ENCODE results near the gene CYP2C18.
A peak's percentile ranks its signal among the peaks of the same experiment; 100 is the strongest.
"Not testable (repeated sequence)": the region's sequence is repeated elsewhere in the genome, so short reads cannot be mapped to it uniquely, and the experiment has no call there.

The CYP2C18 gene

DNA sequence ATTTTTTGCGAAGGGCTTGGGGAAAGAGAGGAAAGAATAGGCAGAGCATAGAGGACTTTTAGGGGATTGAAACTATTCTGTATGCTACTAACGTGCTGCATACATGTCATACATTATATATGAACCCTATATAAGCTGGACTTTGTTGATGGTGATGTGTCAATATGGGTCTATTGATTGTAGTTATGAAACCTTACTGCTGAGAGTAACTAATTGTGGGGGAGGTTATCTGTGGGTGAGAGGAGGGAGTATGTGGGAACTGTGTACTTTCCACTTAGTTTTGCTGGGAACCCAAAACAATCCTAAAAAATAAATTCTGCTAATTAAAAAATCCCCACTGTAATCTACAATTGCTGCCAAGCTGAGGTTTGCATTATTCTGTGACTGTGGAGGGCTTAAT, 63.6 kb downstream of the CYP2C18 start:
- DNase-seq (ENCODE audit: low read depth, low spot score), result no peak

DNA sequence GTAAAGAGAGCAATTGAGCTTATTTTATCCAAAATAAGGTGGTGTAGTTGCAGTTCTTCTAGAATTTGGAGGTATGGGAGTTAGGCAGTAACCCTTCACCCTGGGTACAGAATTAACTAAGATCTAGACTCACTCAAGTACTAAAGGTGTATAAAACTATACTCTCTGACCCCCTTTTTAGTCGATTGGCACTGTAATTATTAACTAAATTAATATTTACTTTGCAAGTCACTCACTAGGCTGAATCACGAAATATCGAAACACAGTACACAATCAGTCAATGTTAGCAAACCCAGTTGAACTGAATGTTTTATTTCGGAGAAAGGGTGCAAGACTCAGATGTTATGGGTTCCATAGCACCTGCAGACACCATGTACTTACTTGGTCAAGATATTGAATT, 64.3 kb downstream of the CYP2C18 start:
- DNase-seq (ENCODE audit: low read depth, low spot score), result no peak

DNA sequence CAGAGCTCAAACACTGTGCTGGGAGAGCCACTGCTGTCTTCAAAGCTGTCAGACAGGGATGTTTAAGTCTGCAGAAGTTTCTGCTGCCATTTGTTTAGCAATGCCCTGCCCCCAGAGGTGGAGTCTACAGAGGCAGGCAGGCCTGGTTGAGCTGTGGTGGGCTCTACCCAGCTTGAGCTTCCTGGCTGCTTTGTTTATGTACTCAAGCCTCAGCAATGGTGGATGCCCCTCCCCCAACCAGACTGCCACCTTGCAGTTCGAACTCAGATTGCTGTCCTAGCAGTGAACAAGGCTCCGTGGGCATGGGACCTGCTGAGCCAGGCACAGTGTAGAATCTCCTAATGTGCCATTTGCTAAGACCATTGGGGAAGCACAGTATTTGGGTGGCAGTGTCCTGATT, 74.4 kb downstream of the CYP2C18 start:
- peak; percentile 35 for DNase-seq (ENCODE audit: low read depth, low spot score)

DNA sequence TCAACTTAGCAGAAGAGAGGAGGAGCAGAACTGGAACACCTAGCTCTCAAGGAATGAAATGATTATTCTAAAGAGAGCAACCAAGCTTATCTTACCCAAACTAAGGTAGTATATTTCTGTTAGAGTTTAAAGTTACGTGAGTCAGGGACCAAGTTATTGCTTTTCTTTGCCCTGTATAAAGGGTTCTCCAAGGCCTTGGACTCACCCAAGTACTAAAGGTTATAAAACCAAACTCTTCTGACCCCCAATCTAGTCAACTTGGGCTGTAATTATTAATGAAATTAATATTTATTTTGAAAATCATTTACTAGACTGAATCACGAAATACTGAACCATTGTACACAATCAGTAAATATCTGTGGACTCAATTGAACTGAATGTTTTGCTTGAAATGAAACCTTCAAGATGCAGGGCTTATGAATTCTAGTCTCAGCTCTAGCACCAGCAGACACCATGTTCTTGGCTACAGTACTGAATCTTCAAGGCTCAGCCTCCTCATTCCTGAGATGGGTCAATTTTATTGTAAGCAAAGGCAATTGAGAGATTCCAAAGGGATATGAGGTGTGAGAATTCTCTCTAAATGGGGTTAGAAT, 77.2 kb downstream of the CYP2C18 start:
- no peak for DNase-seq (ENCODE audit: low read depth, low spot score)

DNA sequence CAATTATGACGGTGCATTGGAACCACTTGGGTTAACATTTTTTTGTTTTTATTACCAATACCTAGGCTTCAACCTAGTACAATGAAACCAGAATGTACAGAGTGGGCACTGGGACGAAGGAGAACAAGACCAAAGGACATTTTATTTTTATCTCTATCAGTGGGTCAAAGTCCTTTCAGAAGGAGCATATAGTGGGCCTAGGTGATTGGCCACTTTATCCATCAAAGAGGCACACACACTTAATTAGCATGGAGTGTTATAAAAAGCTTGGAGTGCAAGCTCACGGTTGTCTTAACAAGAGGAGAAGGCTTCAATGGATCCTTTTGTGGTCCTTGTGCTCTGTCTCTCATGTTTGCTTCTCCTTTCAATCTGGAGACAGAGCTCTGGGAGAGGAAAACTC, 78.9 kb downstream of the CYP2C18 start, which contains the start of gene CYP2C19:
Gene CYP2C19, plus strand, starts transcription at position 289 of the 400 bp plus-strand sequence. Its CDS starts 25 bp downstream, at position 314.
- DNase-seq (ENCODE audit: low read depth, low spot score), result no peak

DNA sequence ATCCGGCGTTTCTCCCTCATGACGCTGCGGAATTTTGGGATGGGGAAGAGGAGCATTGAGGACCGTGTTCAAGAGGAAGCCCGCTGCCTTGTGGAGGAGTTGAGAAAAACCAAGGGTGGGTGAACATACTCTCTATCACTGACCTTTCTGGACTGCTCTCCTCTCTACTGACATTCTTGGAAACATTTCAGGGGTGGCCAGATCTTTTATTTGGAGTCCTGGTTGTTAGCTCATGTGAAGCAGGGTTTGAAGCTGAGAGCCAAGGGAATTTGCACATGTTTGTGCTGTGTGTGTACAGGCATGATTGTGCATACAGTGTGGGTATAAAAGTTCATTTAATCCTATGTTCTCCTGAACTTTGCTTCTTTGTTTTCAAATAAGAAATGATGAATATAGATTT, 91.9 kb downstream of the CYP2C18 start:
- not testable (repeated sequence) for DNase-seq (ENCODE audit: low read depth, low spot score)

DNA sequence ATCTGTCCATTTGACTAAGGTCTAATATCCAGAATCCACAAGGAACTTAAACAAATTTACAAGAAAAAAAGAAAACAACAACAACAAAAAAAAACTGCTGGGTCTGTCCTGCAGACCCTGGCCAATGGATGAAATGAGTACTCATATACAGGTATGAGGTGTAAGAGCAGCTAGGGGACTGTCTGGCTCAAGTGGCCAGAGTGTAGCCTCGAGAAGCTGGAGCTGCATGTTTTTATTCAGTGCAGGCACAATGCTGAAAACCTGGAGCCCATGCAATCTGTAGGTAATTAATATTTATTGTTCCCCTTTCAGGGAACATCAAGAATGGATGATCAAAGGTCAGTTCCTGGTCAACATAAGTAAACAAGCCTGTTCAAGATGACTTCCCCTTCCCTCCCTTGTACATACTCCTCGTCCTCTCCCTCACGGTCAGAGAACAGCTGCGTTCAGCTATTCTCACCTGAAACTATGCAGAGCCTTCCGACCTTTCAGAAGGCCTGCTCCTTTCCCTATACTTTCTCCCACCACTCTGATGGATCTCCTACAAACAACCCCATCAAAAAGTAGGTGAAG, 94.4 kb downstream of the CYP2C18 start:
- DNase-seq (ENCODE audit: low read depth, low spot score), result no peak

DNA sequence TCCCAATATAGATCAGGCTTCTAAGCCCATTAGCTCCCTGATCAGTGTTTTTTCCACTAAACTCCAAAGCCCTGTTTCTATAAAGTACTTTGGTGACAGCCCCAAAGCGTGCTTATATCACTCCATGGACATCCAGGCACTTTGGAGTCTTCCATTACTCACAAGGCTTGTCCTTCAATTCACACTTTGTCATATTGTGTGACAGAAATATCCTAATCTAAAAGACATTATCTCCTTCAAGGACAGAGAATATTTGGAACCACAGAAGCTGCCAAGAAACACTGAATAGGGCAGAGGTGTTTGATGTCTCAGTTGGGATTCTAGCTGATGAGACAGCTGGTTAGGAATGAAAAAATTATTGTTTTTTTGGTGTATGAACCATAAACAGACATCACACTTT, 97.3 kb downstream of the CYP2C18 start:
- DNase-seq (ENCODE audit: low read depth, low spot score), result no peak

DNA sequence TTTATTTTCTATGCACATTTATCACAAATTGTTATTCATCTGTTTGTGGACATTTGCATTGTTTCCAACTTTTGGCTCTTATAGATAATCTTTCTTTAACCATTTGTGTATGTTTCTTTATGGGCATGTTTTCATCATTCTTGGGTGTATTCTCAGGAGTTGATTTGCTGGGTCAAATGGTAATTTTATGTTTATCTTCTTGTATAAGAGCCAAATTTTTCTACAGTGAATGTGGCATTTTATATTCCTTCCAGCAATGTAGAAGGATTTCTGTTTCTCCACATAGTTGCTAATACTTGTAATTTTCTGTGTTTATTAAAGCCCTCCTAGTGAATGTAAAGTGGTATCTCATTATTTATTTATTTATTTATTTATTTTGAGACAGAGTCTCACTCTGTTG, 100.7 kb downstream of the CYP2C18 start:
- DNase-seq (ENCODE audit: low read depth, low spot score), result no peak

DNA sequence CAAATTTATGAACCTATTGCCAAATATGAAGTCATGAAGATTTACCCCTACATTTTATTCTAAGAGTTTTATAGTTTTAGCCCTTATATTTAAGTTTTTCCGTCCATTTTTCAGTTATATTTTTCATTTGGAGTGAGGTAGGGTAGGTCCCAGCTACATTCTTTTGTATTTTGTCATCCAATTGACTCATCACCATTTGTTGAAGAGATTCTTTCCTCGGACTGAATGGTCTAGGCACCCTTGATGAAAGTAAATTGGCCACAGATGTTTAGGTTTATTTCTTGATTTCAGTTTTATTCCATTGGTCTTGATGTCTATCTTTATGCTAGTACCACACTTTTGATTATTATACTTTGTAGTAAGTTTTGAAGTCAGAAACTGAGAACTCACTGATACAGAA, 101.7 kb downstream of the CYP2C18 start:
- no peak for DNase-seq (ENCODE audit: low read depth, low spot score)
